Astrocyte (in vitro differentiated cells and primary cell): ENCODE measurements around the gene SLAMF6. TPM values are rescaled to one million over a fixed set of nuclear protein-coding genes. Genes with fewer than 3 reads are reported as not detected.
A peak's percentile ranks its signal among the peaks of the same experiment; 100 is the strongest.

Experiments
- DNase-seq: peaks from one replicate; pipeline ENCODE4 v3.0.0-alpha.2; 2010; ENCODE audit warnings: low read depth
- FAIRE-seq: peaks from 2 replicates; lab custom pipeline; 2011; peaks lifted over from hg19 to GRCh38; lab: Jason Lieb, UNC
- H2AFZ ChIP-seq: 2 replicates; pipeline ENCODE4 v1.6.0; 2012; ENCODE audit warnings: low read depth, low read length, inconsistent platforms
- H3K27ac ChIP-seq: 2 replicates; pipeline ENCODE4 v1.5.1; 2011; ENCODE audit warnings: low read depth, low read length, inconsistent platforms
- H3K27me3 ChIP-seq: 2 replicates; pipeline ENCODE4 v1.6.0; 2011; ENCODE audit warnings: low read length, inconsistent platforms; ENCODE audit not compliant: insufficient read depth
- H3K36me3 ChIP-seq: 2 replicates; pipeline ENCODE4 v1.5.1; 2011; ENCODE audit warnings: low read length, inconsistent platforms; ENCODE audit not compliant: insufficient read depth
- H3K4me1 ChIP-seq: 2 replicates; pipeline ENCODE4 v1.5.1; 2011; ENCODE audit warnings: low read length, inconsistent platforms; ENCODE audit not compliant: insufficient read depth
- H3K4me2 ChIP-seq: 2 replicates; pipeline ENCODE4 v1.6.0; 2012; ENCODE audit warnings: low read length, inconsistent platforms
- H3K4me3 ChIP-seq: 2 replicates; pipeline ENCODE4 v1.5.1; 2011; ENCODE audit warnings: low read depth, mild to moderate bottlenecking, low read length, inconsistent platforms; ENCODE audit not compliant: insufficient read depth
- H3K79me2 ChIP-seq: 2 replicates; pipeline ENCODE4 v1.6.0; 2012; ENCODE audit warnings: mild to moderate bottlenecking, low read length, inconsistent platforms; ENCODE audit not compliant: insufficient read depth
- H3K9ac ChIP-seq: 2 replicates; pipeline ENCODE4 v1.6.0; 2012; ENCODE audit warnings: mild to moderate bottlenecking, low read length, inconsistent platforms
- H3K9me3 ChIP-seq: 2 replicates; pipeline ENCODE4 v1.5.1; 2012; ENCODE audit warnings: low read depth, mild to moderate bottlenecking, low read length, inconsistent platforms; ENCODE audit not compliant: insufficient read depth
- H4K20me1 ChIP-seq: 2 replicates; pipeline ENCODE4 v1.6.0; 2012; ENCODE audit warnings: low read length, inconsistent platforms; ENCODE audit not compliant: insufficient read depth
- H3K27ac Mint-ChIP-seq: one replicate; pipeline ENCODE4 v1.8.0; 2021; ENCODE audit warnings: mild to moderate bottlenecking, mixed read lengths; ENCODE audit not compliant: unreplicated experiment
- H3K27me3 Mint-ChIP-seq: one replicate; pipeline ENCODE4 v1.8.0; 2021; ENCODE audit warnings: low read depth, mixed read lengths; ENCODE audit not compliant: unreplicated experiment
- H3K36me3 Mint-ChIP-seq: one replicate; pipeline ENCODE4 v1.8.0; 2021; ENCODE audit warnings: low read depth, mixed read lengths; ENCODE audit not compliant: unreplicated experiment
- H3K4me1 Mint-ChIP-seq: one replicate; pipeline ENCODE4 v1.8.0; 2021; ENCODE audit warnings: low read depth, mixed read lengths; ENCODE audit not compliant: unreplicated experiment
- H3K4me3 Mint-ChIP-seq: one replicate; pipeline ENCODE4 v1.8.0; 2021; ENCODE audit warnings: mild to moderate bottlenecking, moderate library complexity, mixed read lengths; ENCODE audit not compliant: unreplicated experiment
- H3K9me3 Mint-ChIP-seq: one replicate; pipeline ENCODE4 v1.8.0; 2021; ENCODE audit warnings: mild to moderate bottlenecking, mixed read lengths; ENCODE audit not compliant: unreplicated experiment
- EZH2 ChIP-seq: IDR thresholded peaks from 2 replicates; pipeline ENCODE4 v1.6.1; 2012; ENCODE audit warnings: mild to moderate bottlenecking, low read length, inconsistent platforms; ENCODE audit not compliant: insufficient read depth
- total RNA-seq: library from RNA; stranded (reverse); gene quantifications from 2 replicates; pipeline ENCODE4 v1.2.1, GENCODE V29; 2021
- TF ChIP-seq, protein P1 (sequence below): IDR thresholded peaks from 2 replicates; pipeline ENCODE4 v1.5.1; 2011; ENCODE audit warnings: low read depth, mild to moderate bottlenecking, inconsistent platforms, low read length, moderate library complexity; ENCODE audit not compliant: insufficient read depth

SLAMF6 gene
- total RNA-seq, 1 donor from 2014 or later = not detected

DNA sequence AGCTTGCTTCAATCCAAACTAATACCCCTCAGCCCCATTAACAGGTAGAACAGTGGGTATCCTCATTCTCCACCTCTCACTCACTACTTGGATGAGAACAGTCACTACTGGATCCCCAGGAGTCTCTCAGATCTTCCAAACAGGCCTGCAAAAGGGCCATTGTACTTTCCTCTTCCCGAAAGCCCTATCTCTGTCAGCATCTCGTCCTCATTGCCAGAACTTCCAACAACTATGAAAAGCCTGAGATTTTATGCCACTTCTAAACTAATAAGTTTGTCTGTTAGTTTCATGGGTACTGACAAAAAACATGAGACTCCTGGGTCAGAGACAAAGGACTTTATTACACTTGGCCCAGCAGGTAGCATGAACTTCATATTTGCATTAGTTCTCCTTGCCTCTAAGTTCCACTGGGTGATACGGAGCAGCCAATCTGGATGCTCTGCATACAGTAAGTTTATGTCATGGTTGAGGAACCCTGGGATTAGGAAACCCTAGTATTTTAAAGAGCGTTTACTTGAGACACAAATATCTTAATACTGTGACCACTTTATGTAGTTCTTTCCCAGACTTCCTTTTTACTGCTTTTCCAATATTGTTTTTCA is 84.6 kb downstream of the SLAMF6 start:
- no peak overlapping the region for H3K4me2 ChIP-seq
- Mint-ChIP-seq H3K36me3 (no peaks in the 10 kb centered on the region), H3K4me1 (no peaks in the 10 kb centered on the region), H3K9me3 (no peaks in the 10 kb centered on the region), H3K4me3 (no peak overlapping the region), H3K27ac (no peak overlapping the region), H3K27me3 (no peaks in the 10 kb centered on the region)
- no peak overlapping the region for H3K4me3 ChIP-seq
- no peak overlapping the region for H3K27ac ChIP-seq
- FAIRE-seq = no peak
- no peak overlapping the region for H2AFZ ChIP-seq
- no peaks in the 10 kb centered on the region for H3K4me1 ChIP-seq
- no peaks in the 10 kb centered on the region for H3K9me3 ChIP-seq
- no peaks in the 10 kb centered on the region for H4K20me1 ChIP-seq
- no peaks in the 10 kb centered on the region for H3K79me2 ChIP-seq
- H3K9ac ChIP-seq = no peak overlapping the region
- H3K36me3 ChIP-seq = no peaks in the 10 kb centered on the region
- DNase-seq = no peak
- peaks cover 4% of the 10 kb centered on the region for H3K27me3 ChIP-seq
- TF ChIP-seq EZH2 = no peak
- TF ChIP-seq, protein P1, sequence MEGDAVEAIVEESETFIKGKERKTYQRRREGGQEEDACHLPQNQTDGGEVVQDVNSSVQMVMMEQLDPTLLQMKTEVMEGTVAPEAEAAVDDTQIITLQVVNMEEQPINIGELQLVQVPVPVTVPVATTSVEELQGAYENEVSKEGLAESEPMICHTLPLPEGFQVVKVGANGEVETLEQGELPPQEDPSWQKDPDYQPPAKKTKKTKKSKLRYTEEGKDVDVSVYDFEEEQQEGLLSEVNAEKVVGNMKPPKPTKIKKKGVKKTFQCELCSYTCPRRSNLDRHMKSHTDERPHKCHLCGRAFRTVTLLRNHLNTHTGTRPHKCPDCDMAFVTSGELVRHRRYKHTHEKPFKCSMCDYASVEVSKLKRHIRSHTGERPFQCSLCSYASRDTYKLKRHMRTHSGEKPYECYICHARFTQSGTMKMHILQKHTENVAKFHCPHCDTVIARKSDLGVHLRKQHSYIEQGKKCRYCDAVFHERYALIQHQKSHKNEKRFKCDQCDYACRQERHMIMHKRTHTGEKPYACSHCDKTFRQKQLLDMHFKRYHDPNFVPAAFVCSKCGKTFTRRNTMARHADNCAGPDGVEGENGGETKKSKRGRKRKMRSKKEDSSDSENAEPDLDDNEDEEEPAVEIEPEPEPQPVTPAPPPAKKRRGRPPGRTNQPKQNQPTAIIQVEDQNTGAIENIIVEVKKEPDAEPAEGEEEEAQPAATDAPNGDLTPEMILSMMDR = no peak

DNA sequence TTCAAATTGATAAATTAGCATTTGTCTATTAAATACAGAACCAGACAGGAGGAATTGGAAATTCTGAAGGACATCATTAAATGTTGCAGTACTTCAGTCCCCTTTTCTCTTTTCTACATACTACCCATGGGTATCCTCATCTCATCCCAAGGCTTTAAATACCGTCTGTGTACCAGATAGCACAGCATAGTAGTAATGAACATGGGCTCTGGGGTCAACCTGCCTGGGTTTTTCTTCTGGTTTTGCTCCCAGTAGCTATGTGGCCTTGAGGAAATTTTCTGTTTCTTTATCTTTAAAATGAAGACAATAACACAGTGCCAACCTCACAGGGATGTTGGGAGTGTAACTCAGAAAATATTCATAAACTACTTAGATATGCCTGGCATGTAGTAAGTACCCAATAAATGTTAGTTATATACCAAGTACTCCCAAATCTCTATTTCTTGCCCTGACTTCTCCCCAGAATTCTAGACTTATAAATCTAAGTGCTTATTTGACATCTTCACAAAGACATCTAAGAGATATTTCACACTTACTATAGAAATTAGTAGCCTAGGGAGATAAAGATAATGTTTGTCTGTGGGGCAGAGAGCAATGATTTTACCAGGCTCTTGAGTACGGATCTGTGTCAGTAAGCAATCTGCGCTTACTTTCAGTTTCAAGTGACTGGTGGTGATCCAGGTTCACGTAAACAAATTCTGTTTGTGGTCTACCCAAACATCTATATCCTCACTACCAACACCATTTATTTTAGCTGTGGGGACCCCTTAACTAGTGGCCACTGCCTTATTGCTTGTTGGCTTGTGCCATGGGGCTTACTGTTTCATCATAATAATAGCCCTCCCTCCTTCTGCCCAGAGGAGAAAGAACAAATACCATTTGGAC is 85.4 kb downstream of the SLAMF6 start:
- H3K27me3 ChIP-seq = peaks cover 4% of the 10 kb centered on the region
- no peak for FAIRE-seq
- Mint-ChIP-seq H3K4me3 (no peak overlapping the region), H3K27ac (no peak overlapping the region), H3K36me3 (peaks cover 2% of the 10 kb centered on the region), H3K4me1 (no peaks in the 10 kb centered on the region), H3K9me3 (no peaks in the 10 kb centered on the region), H3K27me3 (no peaks in the 10 kb centered on the region)
- no peak overlapping the region for H3K27ac ChIP-seq
- DNase-seq = no peak
- no peak overlapping the region for H2AFZ ChIP-seq
- no peak for TF ChIP-seq EZH2
- TF ChIP-seq, protein P1 = no peak
- H3K4me1 ChIP-seq = no peaks in the 10 kb centered on the region
- H3K4me2 ChIP-seq = no peak overlapping the region
- no peaks in the 10 kb centered on the region for H4K20me1 ChIP-seq
- no peaks in the 10 kb centered on the region for H3K9me3 ChIP-seq
- no peak overlapping the region for H3K9ac ChIP-seq
- H3K36me3 ChIP-seq = no peaks in the 10 kb centered on the region
- H3K4me3 ChIP-seq = no peak overlapping the region
- no peaks in the 10 kb centered on the region for H3K79me2 ChIP-seq

DNA sequence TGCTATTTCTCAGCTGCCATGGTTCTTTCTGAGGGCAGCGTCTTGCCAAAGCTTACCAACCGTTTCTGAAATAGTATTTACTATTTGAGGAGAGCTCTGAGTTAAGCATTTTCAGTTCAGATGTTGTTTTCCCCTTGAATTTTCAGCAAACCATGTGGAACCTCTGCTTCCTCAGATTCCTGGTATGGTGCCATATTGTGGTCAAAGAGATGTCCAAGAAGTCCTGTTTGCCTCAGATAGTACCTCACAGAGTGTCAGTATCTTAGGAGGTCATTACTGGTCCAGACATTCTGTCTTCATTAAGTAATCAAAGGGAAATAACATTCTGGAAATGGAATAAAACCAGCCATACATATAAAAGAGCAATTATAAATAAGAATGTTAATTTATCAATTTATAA is 86.1 kb downstream of the SLAMF6 start:
- Mint-ChIP-seq H3K4me3 (no peak overlapping the region), H3K4me1 (no peaks in the 10 kb centered on the region), H3K9me3 (no peaks in the 10 kb centered on the region), H3K27ac (no peak overlapping the region), H3K36me3 (peaks cover 2% of the 10 kb centered on the region), H3K27me3 (no peaks in the 10 kb centered on the region)
- DNase-seq (peak; percentile 10), FAIRE-seq (no peak)
- Histone ChIP-seq H3K9ac (no peak overlapping the region), H3K27me3 (peaks cover 4% of the 10 kb centered on the region), H3K27ac (no peak overlapping the region), H4K20me1 (no peaks in the 10 kb centered on the region), H3K9me3 (no peaks in the 10 kb centered on the region), H3K79me2 (no peaks in the 10 kb centered on the region), H3K4me1 (no peaks in the 10 kb centered on the region), H3K4me2 (no peak overlapping the region), H2AFZ (no peak overlapping the region), H3K4me3 (no peak overlapping the region), H3K36me3 (no peaks in the 10 kb centered on the region)
- TF ChIP-seq, protein P1 = no peak
- TF ChIP-seq EZH2 = no peak
